ENCODE data around the gene ITPK1.

DNA sequence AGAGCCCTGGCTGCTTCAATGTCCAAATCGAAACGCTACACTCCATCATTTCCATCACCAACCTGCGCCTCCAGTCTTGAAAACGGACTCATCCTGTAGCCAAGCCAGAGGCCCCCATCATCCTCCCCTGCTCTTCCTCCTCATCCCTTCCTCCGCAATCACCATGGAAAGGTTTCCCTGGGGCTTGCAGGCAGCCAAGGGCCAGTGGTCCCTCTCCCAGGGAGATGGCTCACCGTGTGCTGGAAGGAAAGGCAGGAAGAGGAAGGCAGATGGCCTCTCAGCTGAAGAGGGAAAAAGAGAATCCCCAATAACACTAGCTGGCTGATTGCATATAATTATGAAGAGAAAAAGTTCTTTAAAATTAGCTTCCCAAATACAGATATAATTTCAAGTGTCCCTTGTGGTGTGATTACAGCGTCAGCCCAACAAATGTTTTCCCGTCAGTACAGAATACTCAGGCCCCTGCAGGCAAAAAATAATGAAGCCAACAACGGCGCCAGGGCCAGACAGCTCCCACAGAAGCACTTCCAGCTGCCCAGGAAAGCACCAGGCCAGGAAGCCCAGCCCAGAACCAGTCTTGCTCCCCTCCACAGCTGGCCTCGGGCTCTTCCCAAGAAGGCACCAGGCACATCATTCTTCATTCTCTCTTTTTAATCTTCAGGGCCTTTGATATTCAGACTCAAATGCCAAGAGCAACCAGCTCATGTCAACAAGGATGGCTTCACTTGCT, 24.7 kb downstream of the ITPK1 start:
- TF ChIP-seq, protein P1, sequence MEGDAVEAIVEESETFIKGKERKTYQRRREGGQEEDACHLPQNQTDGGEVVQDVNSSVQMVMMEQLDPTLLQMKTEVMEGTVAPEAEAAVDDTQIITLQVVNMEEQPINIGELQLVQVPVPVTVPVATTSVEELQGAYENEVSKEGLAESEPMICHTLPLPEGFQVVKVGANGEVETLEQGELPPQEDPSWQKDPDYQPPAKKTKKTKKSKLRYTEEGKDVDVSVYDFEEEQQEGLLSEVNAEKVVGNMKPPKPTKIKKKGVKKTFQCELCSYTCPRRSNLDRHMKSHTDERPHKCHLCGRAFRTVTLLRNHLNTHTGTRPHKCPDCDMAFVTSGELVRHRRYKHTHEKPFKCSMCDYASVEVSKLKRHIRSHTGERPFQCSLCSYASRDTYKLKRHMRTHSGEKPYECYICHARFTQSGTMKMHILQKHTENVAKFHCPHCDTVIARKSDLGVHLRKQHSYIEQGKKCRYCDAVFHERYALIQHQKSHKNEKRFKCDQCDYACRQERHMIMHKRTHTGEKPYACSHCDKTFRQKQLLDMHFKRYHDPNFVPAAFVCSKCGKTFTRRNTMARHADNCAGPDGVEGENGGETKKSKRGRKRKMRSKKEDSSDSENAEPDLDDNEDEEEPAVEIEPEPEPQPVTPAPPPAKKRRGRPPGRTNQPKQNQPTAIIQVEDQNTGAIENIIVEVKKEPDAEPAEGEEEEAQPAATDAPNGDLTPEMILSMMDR (IDR thresholded peaks at IDR 0.05): no peak
- TF ChIP-seq POLR2AphosphoS5 (IDR thresholded peaks at IDR 0.05; ENCODE audit: low read depth, low read length) (no peak), SIN3A (IDR thresholded peaks at IDR 0.05; ENCODE audit: borderline replicate concordance, insufficient read depth, low read depth, low read length) (no peak)

Data from Panc1 (cell line).